ENCODE measurements around the gene CCBE1.

CCBE1 gene

DNA sequence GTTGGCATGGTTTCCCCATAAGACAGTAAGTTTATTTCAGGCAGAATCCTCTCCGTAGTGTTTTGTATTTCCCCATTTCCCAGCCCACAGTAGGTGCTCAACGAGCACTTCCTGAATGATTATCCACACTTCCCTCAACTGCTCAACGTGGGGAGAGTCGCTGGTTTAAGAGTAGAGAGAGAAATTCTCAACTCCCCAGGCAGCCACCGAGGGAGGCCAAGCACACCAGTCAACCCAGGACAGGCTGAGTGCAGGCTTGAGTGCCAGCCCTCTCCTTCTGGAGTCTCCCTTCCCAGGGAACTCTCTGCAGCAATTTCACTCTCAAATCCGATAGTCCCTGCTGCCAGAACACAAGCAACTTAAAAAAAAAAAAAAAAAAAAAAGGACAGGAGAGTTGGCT, 246.2 kb downstream of the CCBE1 start:
- H3K4me3 Mint-ChIP-seq, result no peak overlapping the region
- H3K27ac Mint-ChIP-seq, result no peak overlapping the region
- H3K4me1 Mint-ChIP-seq (ENCODE audit: low read depth), result no peaks in the 10 kb centered on the region
- H3K36me3 Mint-ChIP-seq (ENCODE audit: low read depth), result no peaks in the 10 kb centered on the region
- peaks cover 10% of the 10 kb centered on the region for H3K27me3 Mint-ChIP-seq (ENCODE audit: low read depth)
- no peaks in the 10 kb centered on the region for H3K9me3 Mint-ChIP-seq

DNA sequence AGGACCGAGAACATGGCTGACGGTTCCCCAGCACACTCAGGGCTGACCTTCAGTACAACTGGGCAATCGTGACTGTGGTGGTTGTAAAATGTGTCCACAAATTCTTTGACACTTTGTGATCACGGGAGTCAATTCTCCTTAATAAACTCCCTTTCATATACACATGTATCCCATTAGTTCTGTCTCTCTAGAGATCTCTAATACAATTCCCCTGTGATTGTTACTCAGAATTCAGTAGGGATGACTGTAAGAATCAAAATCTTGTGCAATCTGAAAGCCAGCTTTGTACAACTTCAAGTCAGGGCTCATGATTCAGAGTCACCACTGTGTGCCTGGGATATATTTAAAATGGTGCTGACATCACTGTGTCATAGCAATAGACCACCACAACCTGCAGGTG, 248.7 kb downstream of the CCBE1 start:
- Mint-ChIP-seq H3K27me3 (ENCODE audit: low read depth) (peaks cover 4% of the 10 kb centered on the region), H3K27ac (no peak overlapping the region), H3K36me3 (ENCODE audit: low read depth) (no peaks in the 10 kb centered on the region), H3K9me3 (no peaks in the 10 kb centered on the region), H3K4me1 (ENCODE audit: low read depth) (no peaks in the 10 kb centered on the region), H3K4me3 (no peak overlapping the region)

DNA sequence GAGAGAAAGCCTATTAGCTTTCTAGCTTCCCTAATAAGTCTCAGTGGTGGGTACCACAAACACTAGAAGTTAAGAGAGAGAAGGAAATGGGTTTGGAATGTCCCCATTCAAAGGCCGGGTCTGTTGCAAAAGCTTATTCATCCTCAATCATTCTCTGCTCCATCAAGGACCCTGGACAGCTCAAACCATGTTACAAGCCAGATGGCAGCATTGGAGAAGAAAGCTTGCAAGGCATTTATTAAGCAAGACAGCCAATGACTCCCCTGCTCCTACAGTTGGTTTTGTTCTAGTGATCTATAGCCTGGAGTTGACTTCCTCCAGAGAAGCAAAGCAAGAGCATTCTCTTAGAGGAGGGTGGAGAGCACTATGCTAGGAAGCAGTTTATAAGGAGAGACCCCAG, 251.2 kb downstream of the CCBE1 start:
- Mint-ChIP-seq H3K9me3 (no peaks in the 10 kb centered on the region), H3K27me3 (ENCODE audit: low read depth) (no peaks in the 10 kb centered on the region), H3K36me3 (ENCODE audit: low read depth) (no peaks in the 10 kb centered on the region), H3K27ac (no peak overlapping the region), H3K4me3 (no peak overlapping the region), H3K4me1 (ENCODE audit: low read depth) (no peaks in the 10 kb centered on the region)

DNA sequence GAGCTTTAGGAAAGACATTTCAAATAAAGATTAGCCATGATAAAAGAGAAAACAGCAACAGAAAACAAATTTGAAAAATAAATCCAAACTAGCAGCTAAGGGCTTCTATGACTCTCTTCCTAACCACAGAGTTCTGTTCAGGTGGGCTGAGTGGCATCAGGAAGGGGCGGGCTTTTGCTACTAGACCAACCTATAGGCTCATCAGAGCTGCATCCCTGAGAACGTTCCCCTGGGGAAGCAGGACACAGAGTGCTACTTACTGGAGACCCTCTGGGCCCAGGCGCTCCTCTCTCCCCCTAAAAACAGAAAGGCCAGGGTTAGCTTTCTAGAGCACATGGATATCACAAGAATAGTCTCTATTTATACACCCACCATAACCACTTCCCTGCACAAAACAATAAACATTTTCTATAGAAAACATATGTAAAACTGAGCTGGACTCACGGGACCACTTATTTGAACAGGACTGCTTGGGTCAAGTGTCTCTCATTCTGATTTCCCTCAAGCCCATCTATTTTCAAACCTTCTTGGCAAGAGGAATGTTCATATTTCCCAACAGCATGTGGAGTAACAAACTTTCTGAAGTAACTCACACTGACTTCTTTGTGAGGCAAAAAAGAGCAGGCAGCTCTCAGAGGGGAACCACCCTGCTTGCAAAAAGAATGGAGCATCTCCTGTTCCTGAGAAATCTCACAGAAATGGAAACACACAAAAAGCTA, 259.2 kb downstream of the CCBE1 start:
- Mint-ChIP-seq H3K9me3 (no peaks in the 10 kb centered on the region), H3K36me3 (ENCODE audit: low read depth) (no peaks in the 10 kb centered on the region), H3K4me3 (no peak overlapping the region), H3K4me1 (ENCODE audit: low read depth) (no peaks in the 10 kb centered on the region), H3K27ac (no peak overlapping the region), H3K27me3 (ENCODE audit: low read depth) (no peaks in the 10 kb centered on the region)

DNA sequence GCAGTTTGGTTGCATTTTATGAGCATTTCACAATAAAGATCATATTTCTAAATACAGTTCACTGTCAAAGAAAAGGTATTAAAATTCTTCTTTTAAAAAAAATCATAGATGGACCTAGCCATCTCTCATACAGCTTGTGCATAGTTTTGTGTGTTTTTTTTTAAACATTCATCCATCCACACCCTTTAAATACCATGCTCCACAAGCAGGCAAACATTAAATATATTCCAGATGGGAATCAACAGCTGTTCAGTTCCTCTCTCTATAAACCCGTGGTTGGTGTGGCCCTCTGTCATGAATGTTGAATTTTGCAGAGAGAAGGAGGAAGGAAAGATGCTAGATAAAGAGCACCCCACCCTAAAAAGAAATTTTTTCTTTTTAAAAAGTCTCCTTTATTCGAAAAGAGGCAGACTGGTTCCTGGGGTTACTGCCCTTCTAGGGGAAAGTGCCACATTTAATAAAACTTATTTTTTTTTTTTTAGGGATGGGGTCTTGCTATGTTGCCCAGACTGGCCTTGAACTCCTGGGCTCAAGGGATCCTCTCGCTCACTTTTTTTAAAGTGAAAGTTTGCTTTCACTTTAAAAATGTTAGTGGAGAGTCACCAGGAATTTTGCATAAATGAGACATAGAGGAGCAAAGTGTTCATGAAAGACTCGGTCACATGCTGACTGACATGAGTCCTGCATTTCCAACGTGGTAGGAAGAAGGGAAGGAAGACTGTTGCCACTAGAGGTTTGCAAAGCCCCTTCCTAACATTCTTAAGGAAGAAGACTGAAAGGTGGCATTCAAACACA, 264.2 kb downstream of the CCBE1 start:
- no peak overlapping the region for H3K27ac Mint-ChIP-seq
- no peaks in the 10 kb centered on the region for H3K9me3 Mint-ChIP-seq
- H3K27me3 Mint-ChIP-seq (ENCODE audit: low read depth), result no peaks in the 10 kb centered on the region
- no peaks in the 10 kb centered on the region for H3K36me3 Mint-ChIP-seq (ENCODE audit: low read depth)
- H3K4me3 Mint-ChIP-seq, result no peak overlapping the region
- no peaks in the 10 kb centered on the region for H3K4me1 Mint-ChIP-seq (ENCODE audit: low read depth)

DNA sequence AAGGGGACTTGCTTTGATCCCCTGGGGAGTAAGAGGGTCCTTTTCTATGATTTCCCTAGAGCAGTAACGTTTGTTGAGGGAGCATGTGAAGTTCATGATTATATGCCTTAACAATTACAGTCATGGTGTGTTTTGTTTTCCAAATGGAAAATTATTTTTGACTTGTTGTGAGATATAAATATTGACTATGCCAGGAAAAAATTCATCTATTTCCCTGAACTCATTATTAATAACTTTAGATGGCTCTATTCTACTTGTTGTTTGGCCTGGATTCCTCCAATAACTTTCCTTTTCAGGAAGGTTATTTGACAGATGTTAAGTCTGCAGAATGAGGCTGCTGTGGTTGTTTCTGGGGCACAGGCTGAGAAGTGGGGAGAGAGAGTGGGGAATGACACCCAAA, 266.1 kb downstream of the CCBE1 start:
- no peak overlapping the region for H3K27ac Mint-ChIP-seq

DNA sequence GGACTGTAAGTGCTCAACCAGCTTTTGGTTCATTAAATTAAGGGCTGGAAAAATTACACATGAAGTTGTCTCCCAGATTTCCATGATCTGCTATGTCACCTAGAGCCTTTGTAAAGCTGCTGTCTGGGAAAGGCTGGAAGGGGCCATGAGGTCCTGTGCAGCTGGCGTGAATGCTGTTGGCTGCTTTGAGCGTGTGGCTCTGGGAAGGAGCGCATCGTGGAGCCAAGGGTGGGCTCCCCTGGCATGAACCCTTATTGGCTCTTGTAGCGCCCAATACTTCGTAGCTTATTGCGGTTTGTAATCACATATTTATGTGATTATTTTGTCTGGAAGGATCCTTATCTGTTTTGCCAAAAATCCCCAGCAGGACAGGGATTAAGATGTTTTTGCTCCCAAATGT, 267.6 kb downstream of the CCBE1 start:
- Mint-ChIP-seq H3K9me3 (no peaks in the 10 kb centered on the region), H3K4me1 (ENCODE audit: low read depth) (no peaks in the 10 kb centered on the region), H3K27ac (no peak overlapping the region), H3K4me3 (no peak overlapping the region), H3K27me3 (ENCODE audit: low read depth) (no peaks in the 10 kb centered on the region), H3K36me3 (ENCODE audit: low read depth) (no peaks in the 10 kb centered on the region)

More for the DNA sequence above, 266.1 kb downstream of the CCBE1 start:
- no peaks in the 10 kb centered on the region for H3K4me1 Mint-ChIP-seq (ENCODE audit: low read depth)
- H3K27me3 Mint-ChIP-seq (ENCODE audit: low read depth), result no peaks in the 10 kb centered on the region
- no peaks in the 10 kb centered on the region for H3K9me3 Mint-ChIP-seq
- no peak overlapping the region for H3K4me3 Mint-ChIP-seq
- H3K36me3 Mint-ChIP-seq (ENCODE audit: low read depth), result no peaks in the 10 kb centered on the region

DNA sequence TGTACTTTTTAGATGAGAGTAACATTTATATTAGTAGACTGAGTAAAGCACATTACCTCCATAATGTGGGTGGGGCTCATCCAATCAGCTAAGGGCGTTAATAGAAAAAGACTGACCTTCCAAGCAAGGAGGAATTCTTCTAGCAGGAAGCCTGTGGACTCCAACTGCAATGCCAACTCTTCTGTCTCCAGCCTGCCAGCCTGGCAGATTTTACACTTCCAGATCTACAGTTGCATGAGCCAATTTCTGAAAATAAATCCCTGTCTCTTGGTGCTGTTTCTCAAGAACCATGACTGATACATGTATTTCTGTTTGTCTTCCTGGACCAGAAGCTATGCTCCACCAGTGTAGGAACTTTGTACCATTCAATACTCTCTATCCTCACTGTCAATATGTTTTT, 269.2 kb downstream of the CCBE1 start:
- Mint-ChIP-seq H3K36me3 (ENCODE audit: low read depth) (no peaks in the 10 kb centered on the region), H3K27me3 (ENCODE audit: low read depth) (no peaks in the 10 kb centered on the region), H3K4me3 (no peak overlapping the region), H3K27ac (no peak overlapping the region), H3K4me1 (ENCODE audit: low read depth) (no peaks in the 10 kb centered on the region), H3K9me3 (no peaks in the 10 kb centered on the region)

DNA sequence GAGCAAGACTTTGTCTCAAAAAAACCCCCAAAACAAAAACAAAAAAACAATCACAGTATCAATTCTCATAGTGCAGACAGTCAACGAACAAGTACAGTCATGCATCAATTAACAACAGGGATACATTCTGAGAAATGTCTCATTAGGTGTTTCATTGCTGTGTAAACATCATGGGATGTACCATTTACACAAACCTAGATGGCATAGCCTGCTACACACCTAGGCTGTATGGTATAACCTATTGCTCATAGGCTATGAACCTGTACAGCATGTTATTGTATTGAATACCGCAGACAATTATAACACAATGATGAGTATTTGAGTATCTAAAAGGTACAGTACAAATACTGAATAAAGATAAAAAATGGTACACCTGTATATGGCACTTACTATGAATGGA, 270.4 kb downstream of the CCBE1 start:
- Mint-ChIP-seq H3K36me3 (ENCODE audit: low read depth) (no peaks in the 10 kb centered on the region), H3K27me3 (ENCODE audit: low read depth) (peaks cover 5% of the 10 kb centered on the region), H3K4me3 (no peak overlapping the region), H3K9me3 (no peaks in the 10 kb centered on the region), H3K27ac (no peak overlapping the region), H3K4me1 (ENCODE audit: low read depth) (no peaks in the 10 kb centered on the region)

DNA sequence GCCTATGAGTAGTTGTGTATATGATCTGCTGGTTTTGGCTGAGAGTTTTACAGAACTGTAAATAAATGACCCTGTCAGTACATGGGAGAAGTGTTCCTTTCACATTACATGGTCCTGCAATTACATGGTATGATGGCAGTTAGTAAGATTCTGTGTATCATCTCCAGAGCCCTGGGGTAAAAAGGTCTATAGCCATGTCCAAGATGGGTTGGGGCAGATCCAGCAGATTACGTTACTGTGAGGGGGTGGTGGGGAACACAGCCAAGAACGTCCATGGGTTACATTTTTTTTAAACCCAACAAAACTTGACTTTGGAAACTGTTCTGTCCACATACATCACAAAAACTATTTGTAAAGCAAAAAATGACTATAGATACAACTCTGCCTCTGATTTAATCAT, 274.0 kb downstream of the CCBE1 start:
- Mint-ChIP-seq H3K4me3 (no peak overlapping the region), H3K36me3 (ENCODE audit: low read depth) (no peaks in the 10 kb centered on the region), H3K9me3 (no peaks in the 10 kb centered on the region), H3K27ac (no peak overlapping the region), H3K4me1 (ENCODE audit: low read depth) (no peaks in the 10 kb centered on the region), H3K27me3 (ENCODE audit: low read depth) (peaks cover 10% of the 10 kb centered on the region)

DNA sequence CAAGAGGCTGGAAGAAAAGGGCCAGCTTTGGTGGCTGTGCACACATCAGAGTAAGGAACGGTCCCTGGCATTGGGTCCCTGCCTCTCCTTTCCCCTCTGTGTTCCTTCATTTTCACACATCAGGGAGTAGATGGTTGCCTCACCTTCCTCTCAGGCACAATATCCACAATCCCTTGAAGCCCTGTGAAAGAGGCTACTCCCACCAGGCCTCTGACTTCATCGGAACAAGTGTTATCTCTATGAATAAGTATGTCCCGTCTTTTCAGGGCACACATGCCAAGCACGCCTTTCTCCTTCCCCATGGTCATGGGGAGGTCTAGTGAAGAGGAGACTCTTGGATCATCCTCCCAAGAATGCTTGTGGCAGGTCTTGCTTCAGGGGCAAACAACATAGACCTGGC, 277.0 kb downstream of the CCBE1 start:
- no peaks in the 10 kb centered on the region for H3K4me1 Mint-ChIP-seq (ENCODE audit: low read depth)
- H3K27ac Mint-ChIP-seq, result no peak overlapping the region
- H3K4me3 Mint-ChIP-seq, result no peak overlapping the region
- no peaks in the 10 kb centered on the region for H3K36me3 Mint-ChIP-seq (ENCODE audit: low read depth)
- H3K9me3 Mint-ChIP-seq, result no peaks in the 10 kb centered on the region
- H3K27me3 Mint-ChIP-seq (ENCODE audit: low read depth), result peaks cover 19% of the 10 kb centered on the region

DNA sequence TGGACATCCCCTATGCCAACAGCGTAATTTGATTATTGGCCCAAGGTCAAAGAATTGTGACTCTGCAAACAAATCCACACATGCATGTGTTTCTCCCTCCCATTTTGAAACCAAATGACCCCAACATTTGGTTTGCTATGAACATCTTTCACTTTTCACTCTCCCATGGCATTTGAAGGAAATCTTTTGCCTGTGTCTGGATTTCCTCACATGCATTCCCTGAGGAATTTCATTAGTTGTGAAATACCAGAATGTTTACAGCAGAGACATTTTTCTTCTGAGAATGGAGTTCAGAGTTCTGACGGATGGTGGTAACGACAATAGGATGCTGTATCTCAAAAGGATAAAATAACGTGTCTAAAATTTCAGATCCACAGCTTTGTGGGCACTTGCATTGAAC, 277.8 kb downstream of the CCBE1 start:
- H3K27ac Mint-ChIP-seq, result no peak overlapping the region
- H3K36me3 Mint-ChIP-seq (ENCODE audit: low read depth), result no peaks in the 10 kb centered on the region
- H3K4me3 Mint-ChIP-seq, result no peak overlapping the region
- H3K27me3 Mint-ChIP-seq (ENCODE audit: low read depth), result peaks cover 20% of the 10 kb centered on the region
- no peaks in the 10 kb centered on the region for H3K9me3 Mint-ChIP-seq
- H3K4me1 Mint-ChIP-seq (ENCODE audit: low read depth), result no peaks in the 10 kb centered on the region

DNA sequence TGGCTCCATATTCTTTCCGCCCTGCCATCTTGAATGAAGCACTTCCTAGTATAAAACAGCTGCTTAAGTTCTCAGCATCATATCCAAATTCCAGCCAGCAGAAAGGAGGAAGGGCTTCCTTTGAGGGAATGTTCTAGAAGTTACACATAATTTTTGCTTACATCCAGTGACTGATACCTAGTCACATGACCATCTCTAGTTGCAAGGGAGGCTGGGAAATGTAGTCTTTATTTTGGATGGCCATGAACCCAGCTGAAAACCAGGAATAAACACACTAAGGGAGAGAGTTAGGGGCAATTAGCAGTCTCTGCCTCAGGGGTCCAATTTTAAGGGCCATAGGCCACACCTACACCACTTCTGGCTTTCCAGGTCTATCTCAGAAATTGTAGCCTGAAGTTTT, 280.4 kb downstream of the CCBE1 start:
- peaks cover 33% of the 10 kb centered on the region for H3K27me3 Mint-ChIP-seq (ENCODE audit: low read depth)
- H3K27ac Mint-ChIP-seq, result no peak overlapping the region
- no peaks in the 10 kb centered on the region for H3K36me3 Mint-ChIP-seq (ENCODE audit: low read depth)
- H3K9me3 Mint-ChIP-seq, result no peaks in the 10 kb centered on the region
- no peaks in the 10 kb centered on the region for H3K4me1 Mint-ChIP-seq (ENCODE audit: low read depth)
- no peak overlapping the region for H3K4me3 Mint-ChIP-seq

DNA sequence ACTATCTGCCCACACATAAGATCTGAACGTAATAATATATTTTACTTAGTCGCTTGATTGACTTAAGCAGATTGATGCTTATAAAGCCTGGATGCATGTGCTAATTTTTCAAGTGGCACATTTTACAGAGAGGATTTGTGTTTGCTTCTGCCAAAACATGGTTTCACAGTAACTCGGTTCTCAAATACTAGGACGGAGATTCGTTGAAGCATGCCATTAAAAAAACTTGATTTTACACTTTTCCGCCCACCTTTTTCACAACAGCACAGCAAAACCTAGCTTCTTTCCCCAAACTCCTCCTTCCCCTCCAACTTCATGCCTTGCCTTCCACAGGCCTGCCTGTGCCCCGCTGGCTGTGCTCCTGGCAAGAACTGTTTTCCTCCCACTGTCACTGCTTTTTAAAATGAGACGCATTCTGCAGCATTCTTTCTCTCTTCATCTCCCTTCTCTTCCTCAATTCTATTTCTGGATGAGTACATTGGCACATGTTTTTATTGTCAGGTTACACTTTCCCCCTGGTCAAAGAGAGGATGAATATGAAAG, 283.0 kb downstream of the CCBE1 start:
- H3K27me3 Mint-ChIP-seq (ENCODE audit: low read depth), result peaks cover 31% of the 10 kb centered on the region
- H3K27ac Mint-ChIP-seq, result no peak overlapping the region
- H3K36me3 Mint-ChIP-seq (ENCODE audit: low read depth), result no peaks in the 10 kb centered on the region
- H3K4me3 Mint-ChIP-seq, result no peak overlapping the region
- no peaks in the 10 kb centered on the region for H3K9me3 Mint-ChIP-seq
- no peaks in the 10 kb centered on the region for H3K4me1 Mint-ChIP-seq (ENCODE audit: low read depth)

DNA sequence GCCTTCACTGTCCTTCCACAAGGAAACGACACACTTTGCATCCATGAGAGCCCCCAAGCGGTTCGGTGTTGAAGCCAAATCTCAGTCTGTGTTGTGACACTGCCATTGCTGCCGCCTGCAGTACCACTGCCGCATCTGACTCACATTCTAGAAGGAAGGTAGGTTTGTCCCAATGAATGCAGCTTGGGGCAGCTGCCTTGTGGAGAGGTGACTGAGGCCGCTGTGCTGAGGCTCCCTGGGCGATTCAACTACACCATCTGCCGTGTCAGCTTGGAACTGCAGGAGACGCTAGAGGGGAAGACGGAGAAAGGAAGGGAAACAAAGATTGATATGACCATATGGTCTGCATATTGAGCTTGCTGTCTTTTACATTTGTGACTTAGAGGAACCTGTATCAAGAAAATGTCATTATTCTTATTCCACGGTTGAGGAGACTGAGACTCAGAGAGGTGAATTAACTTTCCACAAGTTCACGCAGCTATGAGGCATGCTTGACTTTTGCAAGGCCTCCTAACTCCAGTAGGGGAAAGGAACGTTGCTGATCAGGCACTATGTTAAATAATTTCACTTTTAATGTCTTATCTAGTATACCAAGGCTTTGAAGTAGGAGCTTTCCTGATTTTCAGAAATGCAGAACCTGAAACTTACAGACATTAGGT, 294.7 kb downstream of the CCBE1 start:
- no peaks in the 10 kb centered on the region for H3K9me3 Mint-ChIP-seq
- no peaks in the 10 kb centered on the region for H3K4me1 Mint-ChIP-seq (ENCODE audit: low read depth)
- H3K36me3 Mint-ChIP-seq (ENCODE audit: low read depth), result no peaks in the 10 kb centered on the region
- H3K4me3 Mint-ChIP-seq, result no peak overlapping the region
- H3K27me3 Mint-ChIP-seq (ENCODE audit: low read depth), result peaks cover 17% of the 10 kb centered on the region
- no peak overlapping the region for H3K27ac Mint-ChIP-seq

All from T-helper 1 cell treated with Interleukin-12 subunit alpha and Interleukin-12 subunit beta and Interleukin-4 antibody, amounts not matched to agents 30 μg/mL and 1 μg/mL, for 36 hours (primary cell).